Measurements from ENCODE around the gene CAPZB.

CAPZB gene

GRCh38 chr1:19432943-19433718, 52.2 kb downstream of the CAPZB start:
- H3K4me3 ChIP-seq (replicated peaks; ENCODE audit: insufficient read depth, low read length) = no peak overlapping the region
- no peak overlapping the region for H3K27ac ChIP-seq (replicated peaks)
- DNase-seq (ENCODE audit: low read depth in 1 of 2, low spot score in 1 of 2) = no peak
- no peaks in the 10 kb centered on the region for H3K27me3 ChIP-seq (ENCODE audit: insufficient read depth, poor library complexity, severe bottlenecking)
- no peak for TF ChIP-seq GABPA (IDR thresholded peaks at IDR 0.05; ENCODE audit: low read depth)

GRCh38 chr1:19430121-19431068, 54.9 kb downstream of the CAPZB start:
- TF ChIP-seq GABPA (IDR thresholded peaks at IDR 0.05; ENCODE audit: low read depth) (no peak), SPI1 (IDR thresholded peaks at IDR 0.05; ENCODE audit: borderline replicate concordance, low read depth) (no peak)
- no peak for DNase-seq (ENCODE audit: low read depth in 1 of 2, low spot score in 1 of 2)
- Histone ChIP-seq H3K27me3 (ENCODE audit: insufficient read depth, poor library complexity, severe bottlenecking) (no peaks in the 10 kb centered on the region), H3K4me3 (replicated peaks; ENCODE audit: insufficient read depth, low read length) (no peak overlapping the region), H3K27ac (replicated peaks) (no peak overlapping the region)

- Histone ChIP-seq H3K27me3 (ENCODE audit: insufficient read depth, poor library complexity, severe bottlenecking) (no peaks in the 10 kb centered on the region), H3K4me3 (replicated peaks; ENCODE audit: insufficient read depth, low read length) (no peak overlapping the region), H3K27ac (replicated peaks) (no peak overlapping the region)
- TF ChIP-seq GABPA (IDR thresholded peaks at IDR 0.05; ENCODE audit: low read depth) (no peak), POLR2AphosphoS5 (IDR thresholded peaks at IDR 0.05; ENCODE audit: low read depth) (no peak), REST (IDR thresholded peaks at IDR 0.05; ENCODE audit: insufficient replicate concordance, low read depth) (no peak), CTCF (IDR thresholded peaks at IDR 0.05; ENCODE audit: insufficient read depth, low read length) (no peak), SPI1 (IDR thresholded peaks at IDR 0.05; ENCODE audit: borderline replicate concordance, low read depth) (no peak)
- no peak for DNase-seq (ENCODE audit: low read depth in 1 of 2, low spot score in 1 of 2)
These were observed 55.7 kb downstream of the CAPZB start for GRCh38 chr1:19429611-19430010.

GRCh38 chr1:19427087-19427781, 58.1 kb downstream of the CAPZB start:
- DNase-seq (ENCODE audit: low read depth in 1 of 2, low spot score in 1 of 2) = no peak
- no peak overlapping the region for H3K27ac ChIP-seq (replicated peaks)
- no peaks in the 10 kb centered on the region for H3K27me3 ChIP-seq (ENCODE audit: insufficient read depth, poor library complexity, severe bottlenecking)

GRCh38 chr1:19426294-19427086, 58.8 kb downstream of the CAPZB start:
- no peak overlapping the region for H3K27ac ChIP-seq (replicated peaks)
- no peak overlapping the region for H3K4me3 ChIP-seq (replicated peaks; ENCODE audit: insufficient read depth, low read length)
- TF ChIP-seq CTCF (IDR thresholded peaks at IDR 0.05; ENCODE audit: insufficient read depth, low read length) (no peak), POLR2AphosphoS5 (IDR thresholded peaks at IDR 0.05; ENCODE audit: low read depth) (no peak), SPI1 (IDR thresholded peaks at IDR 0.05; ENCODE audit: borderline replicate concordance, low read depth) (no peak), REST (IDR thresholded peaks at IDR 0.05; ENCODE audit: insufficient replicate concordance, low read depth) (no peak), GABPA (IDR thresholded peaks at IDR 0.05; ENCODE audit: low read depth) (no peak)
- no peaks in the 10 kb centered on the region for H3K27me3 ChIP-seq (ENCODE audit: insufficient read depth, poor library complexity, severe bottlenecking)
- no peak for DNase-seq (ENCODE audit: low read depth in 1 of 2, low spot score in 1 of 2)

More at GRCh38 chr1:19427087-19427781, 58.1 kb downstream of the CAPZB start:
- H3K4me3 ChIP-seq (replicated peaks; ENCODE audit: insufficient read depth, low read length) = no peak overlapping the region
- no peak for TF ChIP-seq POLR2AphosphoS5 (IDR thresholded peaks at IDR 0.05; ENCODE audit: low read depth)
